ENCODE measurements around the gene GPR108.

DNA sequence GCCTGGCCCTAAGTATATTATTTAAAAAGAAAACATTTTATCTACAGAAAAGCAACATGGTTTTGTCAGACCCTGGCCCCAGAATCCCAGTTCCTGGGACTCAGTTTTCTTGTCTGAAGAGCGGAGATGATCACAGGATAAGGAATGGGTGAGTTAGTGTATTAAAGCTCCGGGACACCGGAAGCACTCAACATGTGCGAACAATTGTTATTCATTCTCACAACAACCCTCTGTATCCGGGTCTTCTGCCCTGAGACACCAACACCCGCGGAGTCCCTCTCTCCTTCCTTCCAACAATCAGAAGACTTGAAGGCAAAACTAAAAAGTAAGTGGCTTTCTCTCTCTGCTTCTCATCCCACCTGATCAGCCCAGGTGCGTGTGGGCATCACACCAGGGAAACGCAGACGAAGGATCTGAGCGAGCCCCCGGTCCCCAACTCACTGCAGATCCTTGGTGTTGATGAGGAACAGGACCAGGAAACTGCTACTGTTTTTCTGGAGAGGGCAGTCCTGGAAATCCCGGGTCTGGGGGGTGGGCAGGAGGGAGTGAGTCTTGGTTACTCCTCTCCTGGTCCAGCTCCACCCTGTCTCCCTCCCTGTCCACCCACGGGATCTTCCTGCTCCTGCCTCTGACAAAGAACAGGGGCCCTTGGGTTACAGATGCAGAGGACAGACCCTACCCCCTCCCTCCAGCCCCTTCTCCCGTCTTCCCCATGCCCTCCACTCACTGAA lies 2.0 kb downstream of the GPR108 start:
- TF ChIP-seq POLR2A (IDR thresholded peaks at IDR 0.05; ENCODE audit: low read depth) (no peak), POLR2AphosphoS5 (IDR thresholded peaks at IDR 0.05) (no peak), EP300 (IDR thresholded peaks at IDR 0.05) (no peak)
- TF ChIP-seq, protein P1, sequence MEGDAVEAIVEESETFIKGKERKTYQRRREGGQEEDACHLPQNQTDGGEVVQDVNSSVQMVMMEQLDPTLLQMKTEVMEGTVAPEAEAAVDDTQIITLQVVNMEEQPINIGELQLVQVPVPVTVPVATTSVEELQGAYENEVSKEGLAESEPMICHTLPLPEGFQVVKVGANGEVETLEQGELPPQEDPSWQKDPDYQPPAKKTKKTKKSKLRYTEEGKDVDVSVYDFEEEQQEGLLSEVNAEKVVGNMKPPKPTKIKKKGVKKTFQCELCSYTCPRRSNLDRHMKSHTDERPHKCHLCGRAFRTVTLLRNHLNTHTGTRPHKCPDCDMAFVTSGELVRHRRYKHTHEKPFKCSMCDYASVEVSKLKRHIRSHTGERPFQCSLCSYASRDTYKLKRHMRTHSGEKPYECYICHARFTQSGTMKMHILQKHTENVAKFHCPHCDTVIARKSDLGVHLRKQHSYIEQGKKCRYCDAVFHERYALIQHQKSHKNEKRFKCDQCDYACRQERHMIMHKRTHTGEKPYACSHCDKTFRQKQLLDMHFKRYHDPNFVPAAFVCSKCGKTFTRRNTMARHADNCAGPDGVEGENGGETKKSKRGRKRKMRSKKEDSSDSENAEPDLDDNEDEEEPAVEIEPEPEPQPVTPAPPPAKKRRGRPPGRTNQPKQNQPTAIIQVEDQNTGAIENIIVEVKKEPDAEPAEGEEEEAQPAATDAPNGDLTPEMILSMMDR (IDR thresholded peaks at IDR 0.05) = no peak
